Right ventricle myocardium inferior (tissue), 1 donor: Measurements from ENCODE around the gene PALLD. TPM values are rescaled to one million over a fixed set of nuclear protein-coding genes. Genes with fewer than 3 reads are reported as not detected.
"Not testable (repeated sequence)": the region's sequence is repeated elsewhere in the genome, so short reads cannot be mapped to it uniquely, and the experiment has no call there.

Source experiments
- ATAC-seq: fragments of 200-7000 bp; cut with Tn5 transposase; one replicate; pipeline ENCODE4 v1.9.1; 2020; ENCODE audit warnings: mild to moderate bottlenecking, moderate library complexity
- DNase-seq: peaks from one replicate; pipeline ENCODE4 v3.0.0; 2021; ENCODE audit errors: missing footprints
- intact Hi-C: fragments of 100-400 bp; cut with DNase I; formaldehyde crosslinking; loops from one replicate; pipeline ENCODE4 v1.11.0; 2022
- total RNA-seq: library from RNA; stranded (reverse); fragmentation: NEBNext Ultra II Directional; extraction: Animal tissue kit (Norgen Biotek cat#: 25700); gene quantifications from one replicate; pipeline ENCODE4 v1.2.1, GENCODE V29; 2021
- donor health status: DM: no; HTN: yes; CAD: no; lungs with severe emphysema.

Gene PALLD
- total RNA-seq, 1 donor from 2014 or later = 977 TPM

- ATAC-seq = peak; percentile 36
Measured at GRCh38 chr4:168930413-168931196, 433.8 kb downstream of the PALLD start.

GRCh38 chr4:168931215-168931650 lies 434.4 kb downstream of the PALLD start:
- DNase-seq (no peak), ATAC-seq (peak; percentile 53)
- intact Hi-C loops = loop anchor here (5.0 kb wide), 1 partner anchor 66 kb away; no protein-coding TSS in a partner anchor

More at GRCh38 chr4:168930413-168931196, 433.8 kb downstream of the PALLD start:
- DNase-seq = no peak
- intact Hi-C loops = loop anchor here (5.0 kb wide), 1 partner anchor 67 kb away; no protein-coding TSS in a partner anchor

GRCh38 chr4:168932138-168932537 lies 435.3 kb downstream of the PALLD start:
- DNase-seq (no peak), ATAC-seq (no peak)
- intact Hi-C loops = loop anchor here (5.0 kb wide), 1 partner anchor 65 kb away; no protein-coding TSS in a partner anchor

GRCh38 chr4:168933423-168933822 lies 436.6 kb downstream of the PALLD start:
- intact Hi-C loops = loop anchor here (5.0 kb wide), 1 partner anchor 64 kb away; no protein-coding TSS in a partner anchor
- ATAC-seq (no peak), DNase-seq (no peak)

- ATAC-seq, DNase-seq, intact Hi-C loops: not testable (repeated sequence)
Measured at GRCh38 chr4:168937473-168937872, 440.6 kb downstream of the PALLD start.

- intact Hi-C loops = no loop called here
- ATAC-seq = no peak
Measured at GRCh38 chr4:168942985-168943384, 446.1 kb downstream of the PALLD start.

GRCh38 chr4:168945291-168945690 lies 448.4 kb downstream of the PALLD start:
- no peak for DNase-seq
- ATAC-seq = no peak
- intact Hi-C loops = no loop called here

More at GRCh38 chr4:168942985-168943384, 446.1 kb downstream of the PALLD start:
- DNase-seq = no peak

GRCh38 chr4:168952821-168953246 lies 456.0 kb downstream of the PALLD start:
- intact Hi-C loops, ATAC-seq, DNase-seq: not testable (repeated sequence)

- DNase-seq (no peak), ATAC-seq (no peak)
- intact Hi-C loops = no loop called here
Measured at GRCh38 chr4:168955674-168956073, 458.8 kb downstream of the PALLD start.

GRCh38 chr4:168960716-168961115 lies 463.9 kb downstream of the PALLD start:
- no peak for DNase-seq
- intact Hi-C loops = no loop called here
- no peak for ATAC-seq

- no peak for ATAC-seq
- no peak for DNase-seq
- intact Hi-C loops = no loop called here
Measured at GRCh38 chr4:168972596-168972995, 475.7 kb downstream of the PALLD start.

Other genes starting within 250 kb of the PALLD start
- 7.7 TPM for gene DDX60, start 178.3 kb upstream of the PALLD start, total RNA-seq
- gene DDX60L, start 16.6 kb upstream of the PALLD start, total RNA-seq = 8.6 TPM